Mesendoderm (in vitro differentiated cells): ENCODE measurements around the gene INTS7.

Experiments used
- DNase-seq: peaks from one replicate; pipeline ENCODE4 v3.0.0; 2013
- H2AK5ac ChIP-seq: 2 replicates; pipeline ENCODE4 v1.6.1; 2013; ENCODE audit warnings: low read length, inconsistent platforms
- H2BK120ac ChIP-seq: 2 replicates; pipeline ENCODE4 v1.6.1; 2013; ENCODE audit warnings: low read depth, mild to moderate bottlenecking, low read length, moderate library complexity, mixed read lengths
- H2BK15ac ChIP-seq: replicated peaks from 2 replicates; pipeline ENCODE4 v1.6.1; 2013; ENCODE audit warnings: low read depth, mild to moderate bottlenecking, moderate library complexity
- H2BK5ac ChIP-seq: 2 replicates; pipeline ENCODE4 v1.6.1; 2013; ENCODE audit warnings: low read length, inconsistent platforms
- H3K18ac ChIP-seq: 2 replicates; pipeline ENCODE4 v1.6.1; 2013; ENCODE audit warnings: mild to moderate bottlenecking, low read length, mixed read lengths
- H3K23ac ChIP-seq: one replicate; pipeline ENCODE4 v1.6.1; 2013; ENCODE audit warnings: low read length
- H3K27ac ChIP-seq: 2 replicates; pipeline ENCODE4 v1.5.1; 2013; ENCODE audit warnings: low read depth, mild to moderate bottlenecking, inconsistent platforms, low read length, moderate library complexity
- H3K27me3 ChIP-seq: 2 replicates; pipeline ENCODE4 v1.6.1; 2013; ENCODE audit warnings: low read length, control low read depth, mild to moderate bottlenecking, inconsistent platforms; ENCODE audit not compliant: insufficient read depth, poor library complexity
- H3K36me3 ChIP-seq: 2 replicates; pipeline ENCODE4 v1.6.1; 2013; ENCODE audit warnings: low read length, inconsistent platforms; ENCODE audit not compliant: control insufficient read depth, insufficient read depth
- H3K4ac ChIP-seq: one replicate; pipeline ENCODE4 v1.6.1; 2013; ENCODE audit warnings: low read depth, mild to moderate bottlenecking, low read length, moderate library complexity
- H3K4me1 ChIP-seq: 2 replicates; pipeline ENCODE4 v1.6.1; 2013; ENCODE audit warnings: low read depth, low read length, inconsistent platforms; ENCODE audit not compliant: control insufficient read depth
- H3K4me2 ChIP-seq: 2 replicates; pipeline ENCODE4 v1.6.1; 2013; ENCODE audit warnings: low read length
- H3K4me3 ChIP-seq: 2 replicates; pipeline ENCODE4 v1.5.1; 2013; ENCODE audit warnings: mild to moderate bottlenecking, low read length
- H3K56ac ChIP-seq: one replicate; pipeline ENCODE4 v1.6.1; 2013; ENCODE audit warnings: low read length
- H3K79me1 ChIP-seq: 2 replicates; pipeline ENCODE4 v1.6.1; 2013; ENCODE audit warnings: low read length, inconsistent platforms
- H3K79me2 ChIP-seq: 2 replicates; pipeline ENCODE4 v1.6.1; 2013; ENCODE audit warnings: mild to moderate bottlenecking, low read length; ENCODE audit not compliant: control insufficient read depth, insufficient read depth
- H3K9ac ChIP-seq: 2 replicates; pipeline ENCODE4 v1.6.1; 2013; ENCODE audit warnings: low read length, inconsistent platforms
- H4K5ac ChIP-seq: one replicate; pipeline ENCODE4 v1.6.1; 2013; ENCODE audit warnings: low read length
- H4K8ac ChIP-seq: one replicate; pipeline ENCODE4 v1.6.1; 2013; ENCODE audit warnings: low read depth, mild to moderate bottlenecking, control low read depth, low read length, moderate library complexity
- WGBS: extraction: QIAGEN DNeasy Blood & Tissue Kit; methylation state at CpG from one replicate; pipeline ENCODE4 v1.1.7; 2013; ENCODE audit warnings: low lambda C conversion rate, missing lambda C conversion rate; ENCODE audit not compliant: insufficient coverage; ENCODE audit errors: extremely low coverage; 5-methylcytosine and 5-hydroxymethylcytosine counted together

INTS7 gene

DNA sequence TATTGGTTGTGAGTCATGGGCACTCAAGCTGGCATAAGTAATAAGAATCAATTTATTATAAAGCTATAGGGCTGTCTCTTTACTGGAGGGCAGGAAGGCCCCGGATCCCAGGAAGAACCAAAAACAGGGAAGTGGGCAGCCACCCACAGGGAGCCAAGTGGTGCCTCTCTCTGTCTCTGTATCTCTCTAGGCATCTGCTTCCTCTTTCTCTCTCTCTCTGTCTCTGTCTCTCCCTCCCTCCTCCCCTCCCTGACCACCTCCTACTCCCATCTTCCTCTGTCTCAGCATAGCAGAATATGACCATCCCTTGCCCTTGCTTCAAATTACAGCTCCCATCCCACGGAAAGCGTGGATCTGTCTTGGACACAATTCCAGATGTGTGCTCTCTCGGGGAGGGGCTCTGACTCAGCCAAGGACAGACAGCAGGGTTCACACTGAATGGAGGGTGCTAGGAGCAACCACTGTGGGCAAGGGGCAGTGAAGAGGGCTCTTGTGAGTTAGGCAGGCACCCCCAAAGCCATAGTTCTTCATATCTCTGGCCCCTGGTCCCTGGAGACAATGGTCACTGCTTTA, 124.4 kb downstream of the INTS7 start:
- Histone ChIP-seq H2BK15ac (no peak overlapping the region), H4K5ac (no peak overlapping the region), H3K56ac (no peak overlapping the region), H3K27ac (no peak overlapping the region), H3K79me2 (no peaks in the 10 kb centered on the region), H2BK120ac (no peak overlapping the region), H2BK5ac (no peak overlapping the region), H3K4me1 (no peaks in the 10 kb centered on the region), H3K4me3 (no peak overlapping the region), H3K79me1 (no peaks in the 10 kb centered on the region), H3K36me3 (no peaks in the 10 kb centered on the region), H3K4ac (no peak overlapping the region), H3K18ac (no peak overlapping the region), H2AK5ac (no peak overlapping the region), H3K27me3 (no peaks in the 10 kb centered on the region), H3K9ac (no peak overlapping the region), H3K4me2 (no peak overlapping the region), H4K8ac (no peak overlapping the region), H3K23ac (no peak overlapping the region)
- no CpG with 5 or more reads among the region's 4 CpGs for WGBS
- DNase-seq = no peak

GRCh38 chr1:211910113-211910884, 125.1 kb downstream of the INTS7 start:
- Histone ChIP-seq H3K36me3 (no peaks in the 10 kb centered on the region), H3K4me1 (no peaks in the 10 kb centered on the region), H3K4me2 (no peak overlapping the region), H3K79me2 (no peaks in the 10 kb centered on the region), H3K4ac (no peak overlapping the region), H3K27ac (no peak overlapping the region), H2BK120ac (no peak overlapping the region), H3K56ac (no peak overlapping the region), H3K23ac (no peak overlapping the region), H3K27me3 (no peaks in the 10 kb centered on the region), H2AK5ac (no peak overlapping the region), H4K8ac (no peak overlapping the region), H3K79me1 (no peaks in the 10 kb centered on the region), H2BK5ac (no peak overlapping the region), H3K9ac (no peak overlapping the region), H4K5ac (no peak overlapping the region), H3K4me3 (no peak overlapping the region), H3K18ac (no peak overlapping the region), H2BK15ac (no peak overlapping the region)
- no peak for DNase-seq
- WGBS = no CpG with 5 or more reads among the region's 7 CpGs

DNA sequence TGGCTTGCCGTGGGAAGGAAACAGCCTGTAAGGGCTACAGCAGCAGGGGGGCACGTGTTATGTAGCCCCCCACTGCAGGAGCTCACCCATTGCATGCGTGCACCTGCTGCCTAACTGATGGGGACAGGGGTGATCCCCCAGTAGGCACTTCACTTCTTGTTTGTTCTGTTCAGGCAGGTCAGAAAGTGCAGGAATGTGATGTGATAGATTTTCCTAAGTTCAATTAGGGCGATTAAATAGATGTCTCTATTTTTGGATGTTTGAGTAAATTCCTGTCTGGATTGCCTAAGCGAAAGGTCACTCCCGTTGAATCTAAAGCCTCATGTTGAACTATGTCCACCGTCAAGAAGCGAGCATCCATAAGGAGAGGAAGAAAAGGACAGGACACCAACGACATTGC, 126.0 kb downstream of the INTS7 start:
- Histone ChIP-seq H3K4me3 (no peak overlapping the region), H3K23ac (no peak overlapping the region), H3K56ac (no peak overlapping the region), H4K5ac (no peak overlapping the region), H3K79me1 (no peaks in the 10 kb centered on the region), H3K4ac (no peak overlapping the region), H3K9ac (no peak overlapping the region), H3K4me1 (no peaks in the 10 kb centered on the region), H4K8ac (no peak overlapping the region), H3K79me2 (no peaks in the 10 kb centered on the region), H3K27ac (no peak overlapping the region), H3K27me3 (no peaks in the 10 kb centered on the region), H3K36me3 (no peaks in the 10 kb centered on the region), H2AK5ac (no peak overlapping the region), H2BK120ac (no peak overlapping the region), H3K18ac (no peak overlapping the region), H2BK15ac (no peak overlapping the region), H2BK5ac (no peak overlapping the region), H3K4me2 (no peak overlapping the region)
- no CpG with 5 or more reads among the region's 9 CpGs for WGBS
- DNase-seq = no peak

DNA sequence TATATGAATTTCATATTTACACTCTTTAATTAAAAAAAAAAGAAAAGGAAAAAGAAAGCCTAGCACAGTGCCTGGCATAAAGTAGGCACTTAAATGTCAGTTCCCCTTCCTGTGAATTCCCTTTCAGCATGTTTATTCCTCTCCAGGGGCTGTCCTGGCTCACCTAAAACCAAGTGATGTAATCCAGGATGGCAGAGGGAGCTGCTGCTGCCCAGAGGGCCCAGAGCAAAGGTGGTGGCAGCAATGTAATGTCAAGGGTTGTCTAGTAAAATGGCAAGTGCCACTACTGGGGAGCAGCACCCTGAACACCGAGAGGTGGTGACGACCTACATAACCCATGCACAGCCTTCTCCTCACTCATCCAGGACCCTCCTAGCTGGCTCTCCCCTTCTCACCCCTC, 126.4 kb downstream of the INTS7 start:
- Histone ChIP-seq H2BK15ac (no peak overlapping the region), H3K18ac (no peak overlapping the region), H2BK120ac (no peak overlapping the region), H3K4ac (no peak overlapping the region), H3K79me2 (no peaks in the 10 kb centered on the region), H3K4me1 (no peaks in the 10 kb centered on the region), H3K27ac (no peak overlapping the region), H4K5ac (no peak overlapping the region), H2AK5ac (no peak overlapping the region), H3K56ac (no peak overlapping the region), H3K23ac (no peak overlapping the region), H3K36me3 (no peaks in the 10 kb centered on the region), H3K4me2 (no peak overlapping the region), H4K8ac (no peak overlapping the region), H3K27me3 (no peaks in the 10 kb centered on the region), H3K4me3 (no peak overlapping the region), H2BK5ac (no peak overlapping the region), H3K79me1 (no peaks in the 10 kb centered on the region), H3K9ac (no peak overlapping the region)
- no peak for DNase-seq
- WGBS = no CpG with 5 or more reads among the region's 2 CpGs

- DNase-seq = no peak
- H2BK120ac ChIP-seq = no peak overlapping the region
- no peaks in the 10 kb centered on the region for H3K27me3 ChIP-seq
- no peak overlapping the region for H4K5ac ChIP-seq
- H4K8ac ChIP-seq = no peak overlapping the region
- no peak overlapping the region for H3K27ac ChIP-seq
- no peak overlapping the region for H3K4me2 ChIP-seq
- H3K23ac ChIP-seq = no peak overlapping the region
- no peak overlapping the region for H3K56ac ChIP-seq
- no peaks in the 10 kb centered on the region for H3K79me2 ChIP-seq
- no peak overlapping the region for H2BK15ac ChIP-seq
- no peaks in the 10 kb centered on the region for H3K79me1 ChIP-seq
- no peak overlapping the region for H3K4ac ChIP-seq
- H3K4me3 ChIP-seq = no peak overlapping the region
- no peak overlapping the region for H2BK5ac ChIP-seq
- no peak overlapping the region for H3K9ac ChIP-seq
- H3K18ac ChIP-seq = no peak overlapping the region
- no CpG with 5 or more reads among the region's 2 CpGs for WGBS
- H2AK5ac ChIP-seq = no peak overlapping the region
- no peaks in the 10 kb centered on the region for H3K4me1 ChIP-seq
- no peaks in the 10 kb centered on the region for H3K36me3 ChIP-seq
Measured at GRCh38 chr1:211908453-211908852, 126.9 kb downstream of the INTS7 start.
